Measurements from ENCODE around the gene JAKMIP1. TPM values are rescaled to one million over a fixed set of nuclear protein-coding genes. Genes with fewer than 3 reads are reported as not detected.
A peak's percentile ranks its signal among the peaks of the same experiment; 100 is the strongest.

The JAKMIP1 gene
- polyA plus RNA-seq, 3 donors, result 0.08 TPM; not detected in 2

- peaks cover 25 to 46% (median 27%) of the 10 kb centered on the region in 3 donors for H3K27me3 Mint-ChIP-seq (ENCODE audit: low read depth in 3 of 3)
- WGBS (ENCODE audit: insufficient coverage), result 93% methylated on average over 3 of the region's 3 CpGs
These were observed 3.7 kb upstream of the JAKMIP1 start for GRCh38 chr4:6204098-6204497.

GRCh38 chr4:6201580-6202091 lies 1.3 kb upstream of the JAKMIP1 start:
- Mint-ChIP-seq H3K9me3 (peaks cover 9 to 23% (median 15%) of the 10 kb centered on the region in 7 donors), H3K4me1 (peaks cover 3% of the 10 kb centered on the region), H3K27ac (no peak overlapping the region), H3K36me3 (peaks cover 3 to 6% of the 10 kb centered on the region in 2 donors), H3K4me3 (peak overlapping the region in 1 of 2 donors; percentile 80), H3K27me3 (ENCODE audit: low read depth in 3 of 3) (peaks cover 40 to 66% (median 46%) of the 10 kb centered on the region in 3 donors)
- Histone ChIP-seq H3K4me3 (replicated peaks in 1 of 3; ENCODE audit: low read depth in 2 of 3, low read length in 3 of 3) (no peak overlapping the region), H3K27ac (ENCODE audit: low read depth in 1 of 2, low read length in 2 of 2) (no peak overlapping the region), H3K79me2 (ENCODE audit: insufficient read depth, low read length) (no peaks in the 10 kb centered on the region), H3K27me3 (ENCODE audit: control insufficient read depth in 2 of 2, insufficient read depth in 2 of 2, low read length in 2 of 2) (peaks cover 29 to 36% of the 10 kb centered on the region in 2 donors), H3K9me3 (replicated peaks in 1 of 2; ENCODE audit: control insufficient read depth in 1 of 2, insufficient read depth in 1 of 2, low read length in 2 of 2) (peaks cover 14 to 21% of the 10 kb centered on the region in 2 donors), H3K4me1 (ENCODE audit: control insufficient read depth in 1 of 2, insufficient read depth in 2 of 2, low read length in 2 of 2) (peaks cover 0 to 7% of the 10 kb centered on the region in 2 donors), H3K4me2 (replicated peaks; ENCODE audit: extremely low read depth, low read length, poor library complexity, severe bottlenecking) (no peak overlapping the region), H3K36me3 (replicated peaks in 1 of 2; ENCODE audit: control insufficient read depth in 1 of 2, insufficient read depth in 2 of 2, low read length in 2 of 2) (no peaks in the 10 kb centered on the region), H2AFZ (ENCODE audit: insufficient read depth, low read depth, low read length, poor library complexity, severe bottlenecking) (no peak overlapping the region), H4K20me1 (ENCODE audit: insufficient read depth, low read length) (no peaks in the 10 kb centered on the region), H3K9ac (ENCODE audit: insufficient read depth, low read length, poor library complexity, severe bottlenecking) (no peak overlapping the region)
- intact Hi-C loops (cut with micrococcal nuclease), result no loop called here
- no peak for DNase-seq
- no peak for TF ChIP-seq CTCF (IDR thresholded peaks at IDR 0.05)
- WGBS (ENCODE audit: insufficient coverage), result 79% methylated on average over 4 of the region's 7 CpGs

More at GRCh38 chr4:6204098-6204497, 3.7 kb upstream of the JAKMIP1 start:
- H3K4me3 Mint-ChIP-seq, result no peak overlapping the region
- Histone ChIP-seq H4K20me1 (ENCODE audit: insufficient read depth, low read length) (no peaks in the 10 kb centered on the region), H3K27ac (ENCODE audit: low read depth in 1 of 2, low read length in 2 of 2) (no peak overlapping the region), H3K4me3 (replicated peaks in 1 of 3; ENCODE audit: low read depth in 2 of 3, low read length in 3 of 3) (no peak overlapping the region), H3K4me2 (replicated peaks; ENCODE audit: extremely low read depth, low read length, poor library complexity, severe bottlenecking) (no peak overlapping the region), H3K27me3 (ENCODE audit: control insufficient read depth in 2 of 2, insufficient read depth in 2 of 2, low read length in 2 of 2) (peaks cover 17 to 18% of the 10 kb centered on the region in 2 donors), H3K36me3 (replicated peaks in 1 of 2; ENCODE audit: control insufficient read depth in 1 of 2, insufficient read depth in 2 of 2, low read length in 2 of 2) (no peaks in the 10 kb centered on the region), H3K9me3 (replicated peaks in 1 of 2; ENCODE audit: control insufficient read depth in 1 of 2, insufficient read depth in 1 of 2, low read length in 2 of 2) (peaks cover 14 to 18% of the 10 kb centered on the region in 2 donors), H3K4me1 (ENCODE audit: control insufficient read depth in 1 of 2, insufficient read depth in 2 of 2, low read length in 2 of 2) (peaks cover 0 to 7% of the 10 kb centered on the region in 2 donors), H3K9ac (ENCODE audit: insufficient read depth, low read length, poor library complexity, severe bottlenecking) (no peak overlapping the region), H3K79me2 (ENCODE audit: insufficient read depth, low read length) (no peaks in the 10 kb centered on the region), H2AFZ (ENCODE audit: insufficient read depth, low read depth, low read length, poor library complexity, severe bottlenecking) (no peak overlapping the region)
- peaks cover 3% of the 10 kb centered on the region for H3K4me1 Mint-ChIP-seq
- no peak overlapping the region for H3K27ac Mint-ChIP-seq
- intact Hi-C loops (cut with micrococcal nuclease), result no loop called here
- peaks cover 9 to 17% (median 13%) of the 10 kb centered on the region in 7 donors for H3K9me3 Mint-ChIP-seq
- TF ChIP-seq CTCF (IDR thresholded peaks at IDR 0.05), result no peak
- peaks cover 3 to 6% of the 10 kb centered on the region in 2 donors for H3K36me3 Mint-ChIP-seq
- no peak for DNase-seq

Data from CD14-positive monocyte (primary cell).